GM19351 (cell line): ENCODE data around the gene FHIT.

Experiments used
- ATAC-seq: cut with Tn5 transposase; IDR thresholded peaks from one replicate; pipeline ENCODE4 v1.9.1; 2021; ENCODE audit warnings: mild to moderate bottlenecking, moderate library complexity; ENCODE audit not compliant: unreplicated experiment

The FHIT gene

DNA sequence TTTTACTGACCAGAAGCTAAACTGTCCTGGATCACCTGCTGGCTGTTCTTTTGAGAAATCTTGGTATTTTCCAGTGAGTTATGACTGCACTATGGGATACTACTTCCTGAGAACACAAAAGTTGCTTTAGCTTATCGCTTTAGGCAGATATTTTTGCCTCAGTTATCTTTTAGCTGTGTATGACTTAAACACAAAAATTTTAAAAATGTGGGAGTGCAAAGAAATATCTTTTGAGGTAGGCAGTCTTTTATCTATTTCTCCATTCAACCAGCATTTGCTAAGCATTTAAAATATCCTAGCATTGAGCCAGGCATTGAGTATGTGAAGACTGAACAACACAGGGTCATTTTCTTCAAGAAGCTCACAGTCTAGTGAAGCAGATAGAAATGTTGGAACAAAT, 981.9 kb downstream of the FHIT start:
- ATAC-seq: no peak

DNA sequence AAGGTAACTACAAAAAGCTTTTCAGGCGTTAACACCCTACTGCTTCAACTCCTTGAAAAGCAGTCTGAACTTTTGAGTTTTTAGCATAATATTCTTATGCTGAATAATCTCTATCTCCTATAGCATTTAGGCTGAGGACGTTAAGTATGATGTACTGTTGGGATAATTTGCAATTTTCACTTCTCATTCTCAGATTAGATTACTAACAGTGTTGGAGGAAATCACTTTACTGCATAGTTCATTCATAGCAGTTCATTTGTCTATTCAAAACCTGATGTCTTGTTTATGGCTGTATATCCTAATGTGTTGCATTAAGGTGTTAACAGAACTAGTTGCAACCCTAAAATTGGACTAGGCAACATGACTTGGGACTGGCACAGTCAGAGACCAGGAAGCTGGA, 983.1 kb downstream of the FHIT start:
- no peak for ATAC-seq

GRCh38 chr3:60266444-60266843, 984.8 kb downstream of the FHIT start:
- ATAC-seq: no peak

- no peak for ATAC-seq
Observed at GRCh38 chr3:60263191-60263590, 988.1 kb downstream of the FHIT start.

DNA sequence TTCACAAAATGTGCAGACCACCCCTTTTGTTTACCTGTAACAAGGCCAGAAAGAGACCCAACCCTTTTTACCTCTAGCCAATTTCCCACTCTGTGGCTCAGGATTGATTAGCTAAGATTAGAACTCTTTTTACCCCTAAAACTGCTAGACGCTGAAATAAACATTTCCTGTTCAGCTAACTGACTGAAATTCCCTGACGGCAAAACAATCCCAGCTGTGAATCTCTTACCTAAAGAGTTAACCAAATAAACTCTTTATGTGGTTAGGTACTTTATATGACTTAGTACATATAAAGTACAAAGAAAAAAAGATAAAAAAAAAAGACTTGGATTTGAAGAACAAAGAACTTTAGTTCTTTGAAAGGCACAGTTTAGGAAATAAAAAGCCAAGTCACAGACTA, 988.7 kb downstream of the FHIT start:
- no peak for ATAC-seq

DNA sequence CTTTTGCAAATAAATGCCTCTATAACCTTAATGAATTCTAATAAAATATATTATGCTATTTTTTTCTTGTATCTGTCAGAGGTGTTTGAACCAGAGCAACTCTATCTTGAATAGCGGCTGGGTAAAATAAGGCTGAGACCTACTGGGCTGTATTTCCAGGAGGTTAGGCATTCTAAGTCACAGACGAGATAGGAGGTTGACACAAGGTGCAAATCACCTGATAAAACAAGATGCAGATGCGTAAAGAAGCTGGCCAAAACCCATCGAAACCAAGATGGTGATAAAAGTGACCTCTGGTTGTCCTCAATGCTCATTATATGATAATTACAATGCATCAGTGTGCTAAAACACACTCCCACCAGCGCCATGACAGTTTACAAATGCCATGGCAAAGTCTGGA, 990.7 kb downstream of the FHIT start:
- ATAC-seq: no peak

DNA sequence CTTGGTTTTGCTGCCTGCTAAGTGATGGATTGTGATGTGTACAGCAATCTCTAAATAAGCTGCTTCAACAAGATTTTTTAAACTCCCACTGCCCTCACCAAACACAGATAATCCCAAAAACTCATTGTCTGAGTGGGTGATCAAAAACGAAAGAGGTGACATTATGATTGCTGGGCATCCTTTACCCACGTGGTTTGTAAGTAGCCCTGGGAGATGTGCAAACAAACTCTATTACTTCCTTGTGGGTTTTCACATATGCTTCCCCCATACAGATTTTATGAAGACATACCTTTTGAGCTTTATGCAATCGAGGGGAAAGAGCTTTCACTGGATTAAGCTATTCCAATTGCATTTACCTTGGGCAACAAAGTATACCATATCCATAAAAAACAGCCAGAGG, 1000.4 kb downstream of the FHIT start:
- ATAC-seq: no peak

GRCh38 chr3:60250206-60250605, 1001.0 kb downstream of the FHIT start:
- ATAC-seq: no peak

DNA sequence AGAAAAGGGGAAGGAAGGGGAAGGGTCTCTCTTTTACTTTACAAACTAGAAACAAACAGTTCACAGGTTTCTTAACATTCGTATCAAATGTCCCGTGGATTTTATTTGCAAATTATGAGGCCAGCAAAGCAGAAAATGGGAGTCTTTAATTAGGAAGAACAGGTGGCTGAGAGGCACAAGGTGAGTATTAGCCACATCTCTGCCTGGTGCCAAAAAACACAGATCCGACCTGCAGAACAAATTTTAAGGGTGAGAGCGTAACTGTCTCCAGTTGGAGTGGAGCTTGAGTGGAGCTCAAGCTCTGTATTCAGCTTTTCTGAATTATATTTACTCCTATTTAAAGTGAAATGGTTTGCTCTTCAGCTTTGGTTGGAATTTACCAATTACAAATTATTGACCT, 1004.9 kb downstream of the FHIT start:
- no peak for ATAC-seq

- ATAC-seq: no peak
Observed at GRCh38 chr3:60243456-60243855, 1007.8 kb downstream of the FHIT start.

DNA sequence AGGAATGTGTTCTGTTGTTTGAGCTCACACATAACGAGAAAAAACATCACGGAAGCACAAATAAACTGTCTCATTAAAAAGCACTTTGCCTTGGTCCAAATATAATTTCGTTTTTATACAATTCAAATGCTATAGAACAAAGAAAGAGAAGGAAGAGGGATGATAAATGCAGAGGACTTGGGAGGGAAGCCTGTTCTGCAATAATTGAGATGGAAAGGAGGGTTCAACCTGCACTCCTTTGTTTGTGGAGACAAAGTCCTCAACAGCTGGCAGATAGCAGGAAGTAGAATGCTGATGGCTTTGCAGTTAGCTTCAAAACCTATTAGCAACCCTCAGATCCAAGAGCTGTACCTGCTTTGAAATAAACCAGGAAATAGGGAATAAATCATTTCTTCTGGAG, 1010.8 kb downstream of the FHIT start:
- ATAC-seq: no peak

- no peak for ATAC-seq
Observed at GRCh38 chr3:60238550-60238949, 1012.7 kb downstream of the FHIT start.

DNA sequence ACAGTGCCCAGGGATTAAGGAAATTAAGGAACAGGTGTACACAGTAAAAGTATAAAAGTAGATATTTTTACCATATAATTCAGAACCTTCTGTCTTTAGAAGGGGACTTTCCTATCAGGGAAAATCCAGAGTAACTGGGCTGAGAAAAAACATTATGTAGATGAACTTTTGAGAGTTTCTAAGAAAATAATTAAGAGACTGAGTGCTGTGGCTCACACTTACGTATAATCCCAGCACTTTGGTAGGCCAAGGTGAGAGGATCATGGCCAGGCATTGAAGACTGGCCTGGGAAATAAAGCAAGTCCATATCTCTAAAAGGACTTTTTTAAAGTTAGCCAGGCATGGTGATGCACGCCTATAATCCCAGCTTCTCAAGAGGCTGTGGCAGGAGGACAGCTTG, 1021.8 kb downstream of the FHIT start:
- no peak for ATAC-seq

DNA sequence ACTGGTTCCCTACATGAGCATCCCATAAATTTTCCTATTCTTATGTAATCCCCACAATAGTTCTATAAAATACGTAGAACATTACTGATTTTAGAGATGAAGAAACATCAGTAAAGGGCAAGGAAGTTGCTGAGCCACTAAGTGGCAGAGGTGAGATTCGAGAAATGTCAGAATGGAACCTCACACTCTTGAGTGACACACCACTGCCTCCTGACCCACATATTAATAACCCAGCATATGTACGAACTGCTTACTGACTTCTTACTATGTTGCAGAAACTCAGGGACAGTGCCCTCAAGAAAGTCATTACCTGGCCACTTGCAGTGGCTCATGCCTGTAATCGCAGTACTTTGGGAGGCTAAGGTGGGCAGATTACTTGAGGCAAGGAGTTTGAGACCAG, 1022.4 kb downstream of the FHIT start:
- peak; percentile 53 for ATAC-seq

DNA sequence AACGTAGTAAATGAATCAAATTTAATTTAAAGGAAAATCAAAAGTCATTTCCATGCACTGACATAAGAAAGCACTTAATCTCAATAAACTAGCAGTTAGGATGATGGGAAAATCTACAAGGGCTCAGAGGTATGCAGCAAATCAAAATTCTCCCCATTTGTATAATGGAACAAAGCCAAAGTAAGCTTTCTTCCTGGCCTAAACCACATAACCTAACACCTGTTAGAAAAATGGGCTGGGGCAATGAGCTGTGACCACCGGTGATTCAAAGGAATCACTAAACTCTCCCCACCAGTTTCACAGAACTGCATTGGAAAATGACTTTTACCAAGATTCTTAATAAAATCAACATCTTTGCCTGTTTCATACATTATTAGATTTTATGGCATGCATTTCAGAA, 1024.3 kb downstream of the FHIT start:
- no peak for ATAC-seq

GRCh38 chr3:60225848-60226247, 1025.4 kb downstream of the FHIT start:
- ATAC-seq: peak; percentile 44

- no peak for ATAC-seq
Observed at GRCh38 chr3:60220768-60221167, 1030.5 kb downstream of the FHIT start.

DNA sequence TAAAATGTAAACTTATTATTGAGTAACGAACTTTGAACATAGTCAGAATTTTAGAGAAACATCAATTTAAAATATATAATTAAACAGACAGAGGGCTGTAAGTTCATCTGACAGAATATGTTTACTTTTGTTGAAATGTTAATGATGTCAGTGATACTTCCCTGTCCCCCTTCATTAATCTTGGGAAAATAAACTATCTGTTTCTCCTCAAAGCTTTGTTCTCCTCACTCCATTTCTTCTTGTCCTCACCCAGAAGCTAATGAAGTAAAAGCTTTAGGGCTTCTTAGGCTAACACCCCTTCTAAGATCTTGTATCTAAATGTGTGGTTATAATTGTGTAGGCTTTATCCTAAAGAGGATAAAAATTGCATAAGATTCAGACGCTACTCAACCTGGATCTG, 1031.8 kb downstream of the FHIT start:
- no peak for ATAC-seq

- no peak for ATAC-seq
Observed at GRCh38 chr3:60217156-60217911, 1033.9 kb downstream of the FHIT start.

DNA sequence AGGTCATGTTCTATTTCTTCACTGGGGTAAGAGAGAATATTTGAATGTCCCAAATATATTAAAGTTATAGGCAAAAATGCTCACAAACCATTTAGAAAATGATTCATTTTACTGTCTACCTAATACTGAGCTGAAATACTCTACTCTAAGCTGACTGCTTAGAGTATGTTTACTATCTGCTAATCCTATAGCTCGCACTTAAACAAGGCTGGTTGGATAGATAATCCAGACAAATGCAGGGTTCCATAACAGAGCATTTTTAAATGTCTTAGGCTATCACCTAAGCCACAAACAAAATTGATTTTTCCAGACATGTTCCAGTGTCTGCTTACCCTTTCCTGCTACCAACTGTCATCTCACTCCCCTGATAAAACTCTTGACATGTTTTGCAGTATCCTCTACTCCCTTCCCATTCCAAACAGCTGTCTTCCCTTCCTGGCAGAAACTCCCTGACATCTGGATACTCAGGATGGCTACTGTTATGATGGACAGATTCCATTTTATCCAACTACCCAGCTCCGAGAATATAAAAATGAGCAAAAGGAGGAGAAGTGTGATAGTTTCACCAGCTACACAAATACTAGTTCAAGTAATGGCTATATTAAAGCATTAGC, 1034.7 kb downstream of the FHIT start:
- ATAC-seq: no peak

DNA sequence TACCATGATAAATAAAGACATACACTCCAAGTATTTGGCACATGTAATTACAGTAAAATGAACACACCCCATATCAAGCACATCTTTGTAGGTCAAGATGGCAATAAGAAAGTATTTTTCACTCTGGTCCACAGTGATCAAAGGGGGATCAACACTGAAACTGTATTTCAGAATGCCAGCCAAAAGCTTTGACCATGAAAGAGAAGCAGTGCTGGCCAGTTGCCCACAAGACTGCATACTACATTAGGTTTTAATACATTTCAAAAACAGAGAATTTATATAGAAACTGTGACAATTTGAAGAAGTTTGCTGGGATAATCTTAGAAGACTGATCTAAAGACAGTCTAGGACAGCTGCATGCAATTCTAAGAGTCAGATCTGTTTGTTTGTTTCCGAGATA, 1035.3 kb downstream of the FHIT start:
- ATAC-seq: no peak

DNA sequence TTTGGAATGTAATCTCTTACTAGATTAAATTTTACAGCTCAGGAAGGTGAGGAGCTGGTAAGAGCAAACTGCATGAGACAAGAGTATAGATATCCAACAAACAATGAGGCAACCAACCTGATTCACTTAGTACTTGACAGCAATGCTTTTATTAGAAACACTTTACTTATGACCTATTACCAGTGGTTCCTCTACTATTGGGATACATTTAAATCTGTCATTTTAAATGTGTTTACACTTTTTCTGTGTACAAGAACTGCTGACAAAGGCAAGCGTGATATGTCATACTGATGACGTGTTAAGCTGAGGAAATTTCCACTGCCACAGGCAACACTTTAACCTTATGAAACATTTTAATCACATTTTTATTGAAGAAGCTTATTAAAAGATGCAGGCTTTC, 1043.3 kb downstream of the FHIT start:
- ATAC-seq: no peak

- no peak for ATAC-seq
Observed at GRCh38 chr3:60206206-60206605, 1045.0 kb downstream of the FHIT start.
